CD4-positive, alpha-beta T cell treated with Interleukin-1 beta for 1 hour (primary cell): Measurements from ENCODE around the gene ZNF677.
"Not testable (repeated sequence)": the region's sequence is repeated elsewhere in the genome, so short reads cannot be mapped to it uniquely, and the experiment has no call there.

Experiments used
- DNase-seq, 2 donors: peaks; one replicate each; pipeline ENCODE4 v3.0.0-alpha.2; 2020 to 2022

The ZNF677 gene

DNA sequence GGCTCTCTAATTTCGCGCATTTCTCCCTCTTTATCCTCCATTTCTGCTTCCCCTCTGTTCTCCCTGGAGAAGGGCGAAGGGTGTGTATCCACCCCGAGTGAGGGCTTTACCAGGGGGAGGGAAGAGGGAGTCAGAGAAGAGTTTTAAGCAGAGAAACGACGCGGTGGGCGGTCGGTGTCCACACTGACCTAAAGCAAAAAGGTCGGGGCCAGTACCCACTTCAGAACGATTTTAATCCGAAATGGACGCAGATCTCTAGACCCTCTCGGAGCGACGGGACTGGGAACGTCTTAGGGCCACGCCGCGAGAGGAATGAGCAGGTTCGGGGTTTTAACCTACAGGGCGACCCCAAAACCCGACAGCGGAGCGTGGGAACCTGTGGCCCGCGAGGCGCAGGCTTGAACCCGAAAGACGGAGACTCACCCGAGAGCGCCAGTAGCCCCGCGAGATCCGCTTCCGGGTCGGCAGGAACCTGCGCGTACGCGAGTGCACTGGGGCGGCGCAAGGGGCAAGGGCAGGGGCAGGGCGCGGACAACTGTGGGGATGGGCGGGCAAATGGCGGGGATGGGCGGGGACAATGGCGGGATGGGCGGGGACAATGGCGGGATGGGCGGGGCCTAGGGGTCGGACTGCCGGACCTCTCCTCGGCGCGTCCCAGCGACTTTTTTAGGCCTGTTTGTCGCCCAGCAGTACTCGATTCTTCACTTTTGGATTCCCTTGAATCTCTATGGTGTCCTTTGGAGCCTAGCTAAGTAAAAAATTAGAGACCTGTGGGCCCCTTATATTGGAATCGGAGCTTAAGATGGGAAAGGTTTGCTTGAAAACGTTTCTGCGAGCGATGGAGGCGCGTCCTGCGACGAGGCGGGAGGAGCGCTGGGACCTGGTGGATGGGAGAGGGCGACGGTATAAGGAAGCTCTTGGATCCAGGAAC lies at the start of gene ZNF677:
Gene ZNF677, minus strand, starts transcription at position 463 of the 931 bp plus-strand sequence. CDS start 3,323 bp downstream, outside the sequence.
- peak; percentile 84 to 89 for DNase-seq

DNA sequence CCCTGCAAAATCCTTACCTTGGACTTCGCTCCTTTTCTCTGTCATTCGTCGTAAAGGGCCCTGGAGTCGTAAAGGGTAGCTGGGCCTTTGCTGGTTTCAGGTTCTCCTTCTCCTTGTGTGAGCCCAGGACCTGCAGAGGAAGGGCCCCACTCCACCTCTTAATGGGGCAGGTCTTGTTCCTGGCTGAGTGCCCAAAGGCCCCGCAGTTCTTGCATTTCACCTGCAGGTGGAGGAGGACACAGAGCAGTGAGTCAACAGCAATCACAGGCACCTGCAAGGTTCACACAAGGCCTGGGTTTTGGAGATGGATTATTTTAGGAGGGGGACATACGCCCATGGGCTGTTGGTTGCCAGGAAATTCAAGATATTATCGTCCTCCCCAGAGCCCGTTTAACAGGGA lies 46.7 kb upstream of the ZNF677 start:
- peak in 1 of 2 donors; percentile 2 for DNase-seq

DNA sequence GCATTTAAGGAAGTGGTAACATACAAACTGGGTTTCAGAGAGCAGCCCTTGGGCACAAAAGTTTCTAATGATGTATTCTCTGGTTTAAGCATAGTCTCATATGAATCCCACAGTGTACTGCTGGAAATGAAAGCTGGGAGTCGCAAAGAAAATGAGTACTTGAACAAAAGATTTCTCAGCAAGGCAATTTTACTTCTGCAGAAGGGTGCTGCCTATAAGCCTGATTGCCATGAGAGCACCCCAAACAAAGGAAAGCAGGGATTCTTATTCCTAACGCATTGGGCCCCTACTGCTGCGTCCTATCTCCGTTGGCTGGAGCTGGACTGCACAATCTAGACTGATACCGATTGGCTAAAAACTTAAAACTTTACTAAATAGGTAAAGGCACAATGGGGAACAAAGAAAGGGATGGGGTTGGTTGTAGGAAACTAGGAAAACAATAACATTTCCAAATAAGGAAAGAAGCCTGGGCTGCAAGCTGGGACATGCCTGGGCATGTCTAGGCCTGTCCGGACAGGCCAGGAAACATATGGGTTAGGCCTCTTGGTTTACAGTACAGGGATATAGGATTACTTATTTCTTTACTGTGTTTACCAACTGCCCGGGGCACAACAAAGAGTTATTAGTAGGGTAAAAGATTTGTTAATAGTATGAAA lies 40.2 kb upstream of the ZNF677 start:
- DNase-seq: no peak

DNA sequence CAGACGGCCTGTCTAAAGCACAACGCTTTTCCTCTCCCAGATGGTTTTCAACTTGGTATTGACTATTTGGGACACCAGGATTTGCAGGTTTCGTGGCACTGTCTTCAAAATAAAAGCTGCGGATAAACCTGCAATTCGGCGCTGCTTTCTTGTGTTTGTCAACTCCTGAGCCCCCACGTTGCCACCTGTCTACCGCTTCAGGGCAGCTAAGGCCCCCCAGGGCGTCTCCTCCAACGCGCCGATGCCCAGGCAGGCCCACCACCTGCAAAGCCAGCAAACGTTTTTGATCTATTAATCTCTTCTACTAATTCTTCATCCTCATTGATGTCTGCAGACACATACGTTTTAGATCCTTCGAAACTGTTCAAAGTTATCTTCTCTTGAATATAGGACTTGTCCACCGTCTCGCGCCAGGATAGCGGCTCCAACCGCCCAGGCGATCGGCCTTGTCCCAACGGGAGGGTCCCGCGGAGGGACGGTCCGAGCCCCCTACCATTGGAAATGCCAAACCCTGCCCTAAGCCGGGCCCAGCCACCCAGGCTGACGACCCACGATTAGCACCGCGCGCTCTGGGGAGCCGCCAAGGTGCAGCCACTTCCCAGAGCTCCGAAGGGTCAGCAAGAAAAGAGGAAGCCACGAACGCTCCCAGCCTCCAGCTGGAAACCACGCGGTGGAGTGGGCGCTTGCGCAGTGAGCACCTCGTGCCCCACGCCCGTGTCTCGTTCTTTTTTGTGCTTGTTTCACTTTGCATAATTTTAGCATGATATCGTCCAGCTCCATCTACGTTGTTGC lies 36.3 kb upstream of the ZNF677 start:
- DNase-seq: no peak

DNA sequence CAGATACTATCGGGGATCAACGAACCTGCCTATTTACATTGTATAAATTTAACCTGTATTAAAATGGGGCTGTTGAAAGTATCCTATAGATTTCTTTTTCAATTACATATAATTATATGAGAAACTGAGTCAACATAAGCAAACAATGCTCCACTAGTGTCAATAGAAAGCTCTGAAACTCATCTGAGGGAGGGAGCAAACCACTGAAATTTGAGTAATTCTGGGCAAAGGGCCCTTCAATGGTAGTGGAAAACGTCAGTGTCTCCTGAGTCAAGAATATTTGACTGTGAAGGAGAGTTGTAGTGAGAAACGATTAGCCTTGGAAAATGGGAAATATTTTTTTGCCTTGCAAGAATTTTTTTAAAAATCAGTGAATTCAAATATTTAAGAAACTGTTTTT lies 30.4 kb upstream of the ZNF677 start:
- DNase-seq: no peak

DNA sequence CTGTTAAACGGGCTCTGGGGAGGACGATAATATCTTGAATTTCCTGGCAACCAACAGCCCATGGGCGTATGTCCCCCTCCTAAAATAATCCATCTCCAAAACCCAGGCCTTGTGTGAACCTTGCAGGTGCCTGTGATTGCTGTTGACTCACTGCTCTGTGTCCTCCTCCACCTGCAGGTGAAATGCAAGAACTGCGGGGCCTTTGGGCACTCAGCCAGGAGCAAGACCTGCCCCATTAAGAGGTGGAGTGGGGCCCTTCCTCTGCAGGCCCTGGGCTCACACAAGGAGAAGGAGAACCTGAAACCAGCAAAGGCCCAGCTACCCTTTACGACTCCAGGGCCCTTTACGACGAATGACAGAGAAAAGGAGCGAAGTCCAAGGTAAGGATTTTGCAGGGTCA lies 27.3 kb upstream of the ZNF677 start:
- DNase-seq: not testable (repeated sequence)

DNA sequence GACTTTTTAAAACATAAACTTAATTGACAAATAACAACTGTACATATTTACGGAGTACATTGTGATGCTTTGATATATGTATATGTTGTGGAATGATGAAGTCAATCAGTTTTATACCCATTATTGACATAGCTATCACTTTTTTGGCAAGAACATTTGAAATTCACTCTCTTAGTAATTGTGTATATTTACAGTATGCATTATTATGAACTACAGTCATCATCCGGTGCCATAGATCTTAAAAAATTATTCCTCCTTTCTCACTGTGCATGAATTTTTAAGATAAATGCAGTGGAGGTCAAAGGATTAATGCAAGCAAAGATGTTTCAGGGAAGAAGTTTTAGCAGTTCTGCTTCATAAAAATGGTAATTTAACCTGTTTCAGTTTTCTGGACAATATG lies 20.8 kb upstream of the ZNF677 start:
- DNase-seq: no peak

DNA sequence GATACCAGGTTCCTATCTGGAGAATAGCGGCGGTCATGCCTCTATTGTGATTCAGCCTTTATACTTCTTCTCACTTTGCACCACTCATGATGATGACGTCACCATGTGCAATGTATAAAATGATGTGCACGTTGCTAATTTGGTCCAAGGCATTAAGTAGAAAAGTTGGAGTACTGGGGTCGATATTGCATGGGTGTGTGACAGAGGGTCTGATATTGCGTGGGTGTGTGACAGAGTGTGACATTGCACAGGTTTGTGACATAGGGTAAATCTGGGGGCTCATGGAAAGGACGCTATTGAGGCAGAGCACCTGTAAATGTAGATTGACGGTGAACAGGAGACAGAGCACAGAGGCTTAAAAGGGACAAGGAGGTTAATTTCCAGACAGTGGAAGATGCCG lies 17.4 kb upstream of the ZNF677 start:
- no peak for DNase-seq

DNA sequence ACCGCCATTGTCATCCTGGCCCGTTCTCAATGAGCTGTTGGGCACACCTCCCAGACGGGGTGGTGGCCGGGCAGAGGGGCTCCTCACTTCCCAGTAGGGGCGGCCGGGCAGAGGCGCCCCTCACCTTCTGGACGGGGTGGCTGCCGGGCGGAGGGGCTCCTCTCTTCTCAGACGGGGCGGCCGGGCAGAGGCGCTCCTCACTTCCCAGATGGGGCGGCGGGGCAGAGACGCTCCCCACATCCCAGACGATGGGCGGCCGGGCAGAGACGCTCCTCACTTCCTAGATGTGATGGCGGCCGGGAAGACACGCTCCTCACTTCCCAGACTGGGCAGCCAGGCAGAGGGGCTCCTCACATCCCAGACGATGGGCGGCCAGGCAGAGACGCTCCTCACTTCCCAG lies 15.2 kb upstream of the ZNF677 start:
- not testable (repeated sequence) for DNase-seq

DNA sequence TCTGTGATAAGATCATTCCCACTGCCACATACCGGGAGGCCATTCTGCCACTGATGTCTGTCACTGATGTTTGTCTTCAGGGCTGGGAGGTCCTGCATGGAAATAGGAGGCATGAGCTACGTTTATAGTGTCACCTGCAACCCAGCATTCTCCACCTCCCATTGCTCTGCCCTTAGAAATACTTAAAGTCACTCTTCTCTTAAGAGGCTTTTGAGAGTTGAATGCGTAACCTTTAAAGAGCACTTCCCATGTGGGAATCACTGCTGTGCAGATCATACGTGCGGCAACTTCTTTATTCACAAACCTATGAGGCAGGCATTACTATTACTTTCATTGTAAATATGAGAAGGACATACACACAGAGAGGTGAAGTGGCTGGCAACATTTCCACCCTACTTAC lies 12.9 kb upstream of the ZNF677 start, which contains the start of gene VN1R4:
Gene VN1R4, minus strand, starts transcription at position 101 of the 400 bp plus-strand sequence. Its CDS starts 58 bp downstream, at position 43.
- not testable (repeated sequence) for DNase-seq

DNA sequence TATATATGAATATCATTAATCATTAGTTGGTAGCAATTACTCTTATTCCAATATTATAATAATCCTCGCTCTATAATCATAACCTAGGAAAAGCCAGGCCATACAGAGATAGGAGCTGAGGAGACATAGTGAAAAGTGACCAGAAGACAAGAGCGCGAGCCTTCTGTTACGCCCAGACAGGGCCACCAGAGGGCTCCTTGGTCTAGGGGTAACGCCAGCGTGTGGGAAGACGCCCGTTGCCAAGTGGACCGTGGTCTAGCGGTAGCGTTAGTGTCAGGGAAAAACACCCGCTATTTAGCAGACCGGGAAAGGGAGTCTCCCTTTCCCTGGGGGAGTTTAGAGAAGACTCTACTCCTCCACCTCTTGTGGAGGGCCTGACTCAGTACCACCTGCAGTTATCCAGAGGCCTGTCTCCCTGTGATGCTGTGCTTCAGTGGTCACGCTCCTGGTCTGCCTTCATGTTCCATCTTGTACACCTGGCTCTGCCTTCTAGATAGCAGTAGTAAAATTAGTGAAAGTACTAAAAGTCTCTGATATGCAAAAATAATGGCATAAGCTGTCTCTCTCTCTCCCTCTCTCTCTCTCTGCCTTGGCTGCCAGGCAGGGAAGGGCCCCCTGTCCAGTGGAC lies 3.2 kb upstream of the ZNF677 start, which contains the start of gene VN1R2:
Gene VN1R2, plus strand, starts transcription at position 578 of the 628 bp plus-strand sequence. CDS start 84 bp downstream, outside the sequence.
- not testable (repeated sequence) for DNase-seq

DNA sequence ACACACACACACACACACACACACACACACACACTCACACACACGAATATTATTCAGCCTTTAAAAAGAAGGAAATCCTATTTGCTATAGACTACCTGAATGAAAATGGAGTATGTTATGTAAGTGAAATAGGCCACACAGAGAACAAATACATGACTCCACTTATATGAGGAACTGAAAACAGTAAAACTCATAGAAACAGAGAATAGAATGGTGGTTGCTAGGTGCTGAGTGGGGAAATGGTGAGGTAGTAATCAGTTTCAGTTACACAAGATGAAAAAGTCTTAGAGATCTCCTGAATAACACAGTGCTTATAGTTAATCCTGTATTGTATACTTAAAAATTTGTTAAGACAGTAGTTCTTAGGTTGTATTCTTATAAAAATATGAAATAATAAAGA lies 8.2 kb downstream of the ZNF677 start:
- no peak for DNase-seq

DNA sequence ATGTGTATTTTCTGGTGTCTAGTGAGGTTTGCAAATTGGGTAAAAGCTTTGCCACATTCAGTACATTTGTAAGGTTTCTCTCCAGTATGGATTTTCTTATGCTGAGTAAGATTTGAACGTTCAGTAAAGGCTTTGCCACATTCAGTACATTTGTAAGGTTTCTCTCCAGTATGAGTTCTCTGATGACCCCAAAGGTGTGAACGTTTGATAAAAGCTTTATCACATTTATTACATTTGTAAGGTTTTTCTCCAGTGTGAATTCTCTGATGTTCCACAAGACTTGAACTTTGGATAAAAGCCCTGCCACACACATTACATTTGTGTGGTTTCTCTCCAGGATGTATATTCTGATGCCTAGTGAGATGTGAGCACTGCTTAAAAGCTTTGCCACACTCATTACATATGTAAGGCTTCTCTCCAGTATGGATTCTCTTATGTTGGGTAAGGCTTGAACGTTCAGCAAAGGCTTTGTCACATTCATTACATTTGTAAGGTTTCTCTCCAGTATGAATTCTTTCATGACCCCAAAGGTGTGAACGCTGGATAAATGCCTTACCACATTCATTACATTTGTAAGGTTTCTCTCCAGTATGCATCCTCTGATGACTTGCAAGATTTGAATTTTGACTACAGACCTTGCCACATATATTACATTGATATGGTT lies 17.4 kb downstream of the ZNF677 start:
- no peak for DNase-seq

DNA sequence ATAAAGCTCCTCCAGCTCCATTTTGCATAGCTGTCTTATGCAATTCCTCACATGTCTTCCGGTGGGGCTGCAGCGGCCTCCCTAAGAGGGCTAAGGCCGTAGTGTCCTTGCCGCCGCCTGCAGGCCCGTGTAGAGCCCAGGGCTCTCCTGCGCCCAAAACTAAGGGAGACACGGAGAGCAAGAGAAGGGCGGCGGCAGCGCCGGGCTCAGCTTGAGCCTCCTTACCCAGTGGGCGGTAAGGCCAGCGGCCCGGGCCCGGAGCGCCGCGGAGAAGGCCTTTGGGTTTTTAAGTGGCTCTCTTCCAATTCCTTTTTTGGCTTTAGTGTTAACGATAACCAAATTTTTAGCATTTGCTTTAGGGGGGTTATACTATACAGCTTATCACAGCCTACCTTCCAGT lies 30.1 kb downstream of the ZNF677 start:
- DNase-seq: no peak

DNA sequence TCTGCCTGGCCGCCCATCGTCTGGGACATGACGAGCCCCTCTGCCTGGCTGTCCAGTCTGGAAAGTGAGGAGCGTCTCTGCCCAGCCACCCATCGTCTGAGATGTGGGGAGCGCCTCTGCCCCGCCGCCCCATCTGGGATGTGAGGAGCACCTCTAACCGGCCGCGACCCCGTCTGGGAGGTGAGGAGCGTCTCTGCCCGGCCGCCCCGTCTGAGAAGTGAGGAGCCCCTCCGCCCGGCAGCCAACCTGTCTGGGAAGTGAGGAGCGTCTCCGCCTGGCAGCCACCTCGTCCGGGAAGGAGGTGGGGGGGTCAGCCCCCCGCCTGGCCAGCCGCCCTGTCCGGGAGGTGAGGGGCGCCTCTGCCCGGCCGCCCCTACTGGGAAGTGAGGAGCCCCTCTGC lies 32.0 kb downstream of the ZNF677 start:
- not testable (repeated sequence) for DNase-seq

DNA sequence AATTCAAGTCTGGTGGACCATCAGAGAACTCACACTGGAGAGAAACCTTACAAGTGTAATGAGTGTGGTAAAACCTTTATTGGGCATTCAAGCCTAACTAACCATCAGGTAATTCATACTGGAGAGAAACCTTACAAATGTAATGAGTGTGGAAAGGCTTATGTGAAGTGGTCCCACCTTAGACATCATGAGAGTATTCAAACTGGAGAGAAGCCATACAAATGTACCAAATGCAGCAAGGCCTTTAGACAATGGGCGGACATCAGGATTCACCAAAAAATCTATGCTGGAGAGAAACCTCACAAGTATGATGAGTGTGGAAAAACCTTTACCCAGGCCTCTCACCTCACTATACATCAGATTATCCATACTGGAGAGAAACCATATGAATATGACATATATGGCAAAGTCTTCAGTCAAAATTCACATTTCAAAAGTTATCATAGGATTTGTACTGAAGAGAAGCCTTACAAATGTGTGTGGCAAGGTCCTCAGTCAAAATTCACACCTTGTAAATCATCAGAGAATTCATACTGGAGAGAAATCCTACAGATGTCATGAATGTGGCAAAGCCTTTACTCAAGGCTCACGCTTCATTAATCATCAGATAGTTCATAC lies 41.9 kb downstream of the ZNF677 start:
- no peak for DNase-seq

DNA sequence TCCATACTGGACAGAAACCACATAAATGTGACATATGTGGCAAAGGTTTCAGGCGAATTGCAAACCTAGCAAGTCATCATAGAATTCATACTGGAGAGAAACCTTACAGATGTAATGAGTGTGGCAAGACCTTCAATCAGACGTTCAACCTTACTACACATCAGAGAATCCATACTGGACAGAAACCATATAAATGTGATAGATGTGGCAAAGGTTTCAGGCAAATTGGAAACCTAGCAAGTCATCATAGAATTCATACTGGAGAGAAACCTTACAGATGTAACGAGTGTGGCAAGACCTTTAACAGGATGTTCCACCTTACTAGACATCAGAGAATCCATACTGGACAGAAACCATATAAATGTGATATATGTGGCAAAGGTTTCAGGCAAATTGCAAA lies 43.1 kb downstream of the ZNF677 start:
- not testable (repeated sequence) for DNase-seq

DNA sequence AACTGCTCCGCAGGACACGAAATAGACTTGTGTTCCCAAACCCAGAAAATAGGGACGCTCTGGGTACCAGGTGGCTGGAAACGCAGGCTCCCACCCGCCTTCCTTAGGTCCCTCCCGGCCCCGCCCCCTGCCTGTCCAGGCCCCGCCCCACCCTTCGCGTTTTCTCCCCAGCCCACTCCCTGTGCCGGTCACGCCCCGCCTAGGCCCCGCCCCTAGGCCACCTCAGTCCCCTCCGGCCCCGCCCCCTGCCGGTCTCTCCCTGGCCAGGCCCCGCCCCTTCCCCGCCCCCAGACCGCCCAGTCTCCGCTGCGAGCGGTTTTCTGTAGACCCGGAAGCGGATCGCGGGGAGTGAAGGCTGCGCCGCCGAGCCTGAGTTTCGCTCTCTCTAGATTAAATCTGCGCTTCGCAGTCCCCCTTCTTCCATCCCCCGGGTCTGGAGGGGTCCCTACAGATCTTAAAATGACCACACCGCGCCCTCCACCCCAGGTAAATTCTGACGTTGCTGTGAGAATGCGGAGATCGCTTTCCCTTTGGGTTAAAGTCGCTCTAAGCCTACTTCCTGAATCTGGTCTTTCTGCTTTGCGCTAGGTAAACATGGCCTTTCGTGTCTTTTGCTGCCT lies 57.8 kb downstream of the ZNF677 start:
- DNase-seq: peak; percentile 96 to 97

DNA sequence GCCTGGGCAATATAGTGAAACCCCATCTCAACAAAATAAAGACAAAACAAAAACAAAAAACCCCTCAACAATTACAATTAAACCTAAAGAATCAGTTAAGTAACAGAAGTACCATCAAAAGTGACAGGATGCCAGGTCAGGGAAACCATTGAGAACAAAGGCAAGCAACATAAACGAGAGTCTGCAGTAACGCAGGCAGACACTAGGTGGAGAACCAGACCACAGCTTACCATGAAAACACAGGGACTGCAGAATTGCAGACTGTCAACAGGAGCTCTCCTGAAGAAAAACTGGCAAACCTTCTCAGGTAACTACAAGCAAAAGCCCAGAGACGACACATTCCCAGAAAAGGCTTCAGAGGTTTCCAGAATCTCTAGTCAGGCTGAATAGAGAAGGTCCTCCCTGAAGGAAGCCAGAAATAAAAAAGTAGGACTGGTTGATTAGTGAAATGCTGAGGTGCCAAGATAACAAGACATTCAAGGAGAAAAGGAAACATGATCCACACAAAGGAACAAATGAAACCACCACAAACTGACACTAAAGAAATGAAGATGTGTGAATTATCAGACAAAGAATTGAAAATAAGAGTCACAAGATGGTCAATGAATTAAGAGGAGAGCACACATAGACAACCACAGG lies 59.3 kb downstream of the ZNF677 start:
- peak; percentile 81 to 84 for DNase-seq

DNA sequence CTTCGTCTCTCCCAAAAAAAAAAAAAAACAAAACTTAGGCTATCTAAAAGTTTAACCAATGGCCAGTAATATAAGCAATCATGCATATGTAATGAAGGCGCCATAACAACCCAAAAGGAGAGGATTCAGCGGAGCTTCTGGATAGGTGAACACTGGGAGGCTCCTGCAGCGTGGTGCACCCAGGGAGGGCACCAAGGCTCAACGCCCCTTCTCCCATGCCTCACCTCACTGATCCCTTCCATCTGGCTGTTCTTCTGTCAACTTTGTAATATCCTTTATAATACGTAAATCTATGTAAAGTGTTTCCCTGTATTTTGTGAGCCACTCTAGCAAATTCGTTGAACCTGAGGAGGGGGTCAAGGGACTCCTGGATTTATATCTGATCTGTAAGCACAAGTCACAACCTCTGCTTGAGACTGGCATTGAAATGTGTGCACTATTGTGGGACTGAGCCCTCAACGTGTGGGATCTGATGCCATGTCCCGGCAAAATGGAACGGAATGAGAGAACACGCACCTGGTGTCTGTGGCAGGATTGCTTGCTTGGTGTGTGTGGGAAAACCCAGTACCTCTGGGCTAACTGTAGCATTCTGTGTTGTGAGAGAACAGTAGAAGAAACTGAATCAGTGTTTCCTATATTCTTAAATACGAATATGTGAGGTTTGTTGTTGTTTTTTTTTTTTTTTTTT lies 61.0 kb downstream of the ZNF677 start:
- DNase-seq: no peak
